H1 (cell line): ENCODE results near the gene VEGFC. TPM values are rescaled to one million over a fixed set of nuclear protein-coding genes. Genes with fewer than 3 reads are reported as not detected.

Experiments
- CBX8 ChIP-seq: fragments of 300-800, 300-1000 bp; sonication (generic); IDR thresholded peaks from 2 replicates; pipeline ENCODE4 v1.7.1; 2016; ENCODE audit warnings: low read depth, low read length, borderline replicate concordance
- KDM1A ChIP-seq: fragments of 200-600, 300-600 bp; sonication (generic); IDR thresholded peaks from 2 replicates; pipeline ENCODE4 v1.7.1; 2016; ENCODE audit warnings: mild to moderate bottlenecking, low read length, borderline replicate concordance
- KDM4A ChIP-seq: IDR thresholded peaks from one replicate; pipeline ENCODE4 v1.7.1; 2012; ENCODE audit warnings: low read depth, mild to moderate bottlenecking, moderate library complexity, low read length, inconsistent platforms; ENCODE audit not compliant: severe bottlenecking
- KDM5A ChIP-seq: fragments of 200-600 bp; IDR thresholded peaks from 2 replicates; pipeline ENCODE4 v1.7.1; 2012; ENCODE audit warnings: mild to moderate bottlenecking, low read length, inconsistent platforms, mixed read lengths
- RAD21 ChIP-seq, 2 experiments: IDR thresholded peaks in 1 of 2; conservative IDR thresholded peaks in 1 of 2; 2 replicates each; pipeline ENCODE4 v1.6.1; 2011; ENCODE audit warnings: low read depth in 2 of 2, low read length in 2 of 2, improper control_type of control experiment in 1 of 2, inconsistent platforms in 1 of 2, mild to moderate bottlenecking in 1 of 2, moderate library complexity in 1 of 2
- YY1 ChIP-seq: IDR thresholded peaks from 2 replicates; pipeline ENCODE4 v1.6.1; 2011; ENCODE audit warnings: low read depth, mild to moderate bottlenecking, low read length
- polyA plus RNA-seq, 7 experiments: library from polyadenylated mRNA; depleted of rRNA in 3 of 7; stranded (reverse) in 5 of 7; unstranded in 2 of 7; fragments of >200 nt in 5 of 7; fragments of 200-250 nt in 2 of 7; gene quantifications; 1 replicate in 5 of 7; 2 replicates in 1 of 7; 4 replicates in 1 of 7; pipeline versions ENCODE4 v1.2.1 to v1.2.3, GENCODE V29; 2011 to 2013; ENCODE audit warnings: missing spikeins in 2 of 7, mixed read lengths in 2 of 7
- total RNA-seq: library from RNA; stranded (reverse); fragmentation: NEBNext Ultra II Directional; extraction: Animal tissue kit (Norgen Biotek cat#: 25700); gene quantifications from 2 replicates; pipeline ENCODE4 v1.2.1, GENCODE V29; 2021
- TF ChIP-seq, protein P1 (sequence below): fragments of 300-600 bp; sonication (generic); IDR thresholded peaks from 2 replicates; pipeline ENCODE4 v1.7.1; 2012; ENCODE audit warnings: low read length, moderate library complexity, mild to moderate bottlenecking, inconsistent platforms; ENCODE audit not compliant: insufficient replicate concordance
- TF ChIP-seq, protein P2 (sequence below): IDR thresholded peaks from 2 replicates; pipeline ENCODE4 v1.6.1; 2012; ENCODE audit warnings: inconsistent platforms

Gene VEGFC
- total and polyA plus RNA-seq, 2 of the 8 experiments (the other 6 are each of a cell fraction or from before 2014, with no cell fraction given) = 0.53 to 1.4 TPM

DNA sequence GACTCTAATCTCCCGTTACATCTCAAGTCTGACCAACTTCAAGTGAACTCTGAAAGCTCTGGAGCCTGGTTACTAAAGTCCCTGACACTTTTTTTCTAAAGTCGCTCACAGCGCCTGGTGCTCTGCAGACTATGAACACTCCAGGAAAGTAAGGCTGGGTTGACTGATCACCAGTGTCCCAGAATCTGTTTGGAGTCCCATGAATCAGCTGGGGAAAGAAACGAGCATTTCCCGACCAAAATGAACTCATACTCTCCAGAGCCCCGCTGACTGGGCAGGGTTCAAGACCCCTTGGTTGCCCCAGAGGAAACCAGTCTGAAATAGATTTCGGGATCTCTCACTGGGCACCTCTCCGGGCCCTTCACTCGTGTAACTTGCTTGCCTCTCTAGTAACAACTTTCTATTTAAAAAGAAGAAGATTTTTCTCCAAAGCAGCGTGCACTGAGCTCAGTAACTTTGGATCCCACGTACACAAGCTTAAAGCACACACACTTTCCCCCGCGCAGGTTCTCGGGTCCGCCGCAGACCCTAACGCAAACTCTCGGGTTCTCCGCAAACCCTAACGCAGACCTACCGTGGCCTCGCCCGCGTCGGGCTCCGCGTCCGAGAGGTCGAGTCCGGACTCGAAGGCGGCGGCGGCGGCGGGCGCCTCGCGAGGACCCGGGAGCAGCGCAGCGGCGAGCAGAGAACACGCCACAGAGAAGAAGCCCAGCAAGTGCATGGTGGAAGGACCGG, 964 bp downstream of the VEGFC start (continued):
- TF ChIP-seq, protein P1, sequence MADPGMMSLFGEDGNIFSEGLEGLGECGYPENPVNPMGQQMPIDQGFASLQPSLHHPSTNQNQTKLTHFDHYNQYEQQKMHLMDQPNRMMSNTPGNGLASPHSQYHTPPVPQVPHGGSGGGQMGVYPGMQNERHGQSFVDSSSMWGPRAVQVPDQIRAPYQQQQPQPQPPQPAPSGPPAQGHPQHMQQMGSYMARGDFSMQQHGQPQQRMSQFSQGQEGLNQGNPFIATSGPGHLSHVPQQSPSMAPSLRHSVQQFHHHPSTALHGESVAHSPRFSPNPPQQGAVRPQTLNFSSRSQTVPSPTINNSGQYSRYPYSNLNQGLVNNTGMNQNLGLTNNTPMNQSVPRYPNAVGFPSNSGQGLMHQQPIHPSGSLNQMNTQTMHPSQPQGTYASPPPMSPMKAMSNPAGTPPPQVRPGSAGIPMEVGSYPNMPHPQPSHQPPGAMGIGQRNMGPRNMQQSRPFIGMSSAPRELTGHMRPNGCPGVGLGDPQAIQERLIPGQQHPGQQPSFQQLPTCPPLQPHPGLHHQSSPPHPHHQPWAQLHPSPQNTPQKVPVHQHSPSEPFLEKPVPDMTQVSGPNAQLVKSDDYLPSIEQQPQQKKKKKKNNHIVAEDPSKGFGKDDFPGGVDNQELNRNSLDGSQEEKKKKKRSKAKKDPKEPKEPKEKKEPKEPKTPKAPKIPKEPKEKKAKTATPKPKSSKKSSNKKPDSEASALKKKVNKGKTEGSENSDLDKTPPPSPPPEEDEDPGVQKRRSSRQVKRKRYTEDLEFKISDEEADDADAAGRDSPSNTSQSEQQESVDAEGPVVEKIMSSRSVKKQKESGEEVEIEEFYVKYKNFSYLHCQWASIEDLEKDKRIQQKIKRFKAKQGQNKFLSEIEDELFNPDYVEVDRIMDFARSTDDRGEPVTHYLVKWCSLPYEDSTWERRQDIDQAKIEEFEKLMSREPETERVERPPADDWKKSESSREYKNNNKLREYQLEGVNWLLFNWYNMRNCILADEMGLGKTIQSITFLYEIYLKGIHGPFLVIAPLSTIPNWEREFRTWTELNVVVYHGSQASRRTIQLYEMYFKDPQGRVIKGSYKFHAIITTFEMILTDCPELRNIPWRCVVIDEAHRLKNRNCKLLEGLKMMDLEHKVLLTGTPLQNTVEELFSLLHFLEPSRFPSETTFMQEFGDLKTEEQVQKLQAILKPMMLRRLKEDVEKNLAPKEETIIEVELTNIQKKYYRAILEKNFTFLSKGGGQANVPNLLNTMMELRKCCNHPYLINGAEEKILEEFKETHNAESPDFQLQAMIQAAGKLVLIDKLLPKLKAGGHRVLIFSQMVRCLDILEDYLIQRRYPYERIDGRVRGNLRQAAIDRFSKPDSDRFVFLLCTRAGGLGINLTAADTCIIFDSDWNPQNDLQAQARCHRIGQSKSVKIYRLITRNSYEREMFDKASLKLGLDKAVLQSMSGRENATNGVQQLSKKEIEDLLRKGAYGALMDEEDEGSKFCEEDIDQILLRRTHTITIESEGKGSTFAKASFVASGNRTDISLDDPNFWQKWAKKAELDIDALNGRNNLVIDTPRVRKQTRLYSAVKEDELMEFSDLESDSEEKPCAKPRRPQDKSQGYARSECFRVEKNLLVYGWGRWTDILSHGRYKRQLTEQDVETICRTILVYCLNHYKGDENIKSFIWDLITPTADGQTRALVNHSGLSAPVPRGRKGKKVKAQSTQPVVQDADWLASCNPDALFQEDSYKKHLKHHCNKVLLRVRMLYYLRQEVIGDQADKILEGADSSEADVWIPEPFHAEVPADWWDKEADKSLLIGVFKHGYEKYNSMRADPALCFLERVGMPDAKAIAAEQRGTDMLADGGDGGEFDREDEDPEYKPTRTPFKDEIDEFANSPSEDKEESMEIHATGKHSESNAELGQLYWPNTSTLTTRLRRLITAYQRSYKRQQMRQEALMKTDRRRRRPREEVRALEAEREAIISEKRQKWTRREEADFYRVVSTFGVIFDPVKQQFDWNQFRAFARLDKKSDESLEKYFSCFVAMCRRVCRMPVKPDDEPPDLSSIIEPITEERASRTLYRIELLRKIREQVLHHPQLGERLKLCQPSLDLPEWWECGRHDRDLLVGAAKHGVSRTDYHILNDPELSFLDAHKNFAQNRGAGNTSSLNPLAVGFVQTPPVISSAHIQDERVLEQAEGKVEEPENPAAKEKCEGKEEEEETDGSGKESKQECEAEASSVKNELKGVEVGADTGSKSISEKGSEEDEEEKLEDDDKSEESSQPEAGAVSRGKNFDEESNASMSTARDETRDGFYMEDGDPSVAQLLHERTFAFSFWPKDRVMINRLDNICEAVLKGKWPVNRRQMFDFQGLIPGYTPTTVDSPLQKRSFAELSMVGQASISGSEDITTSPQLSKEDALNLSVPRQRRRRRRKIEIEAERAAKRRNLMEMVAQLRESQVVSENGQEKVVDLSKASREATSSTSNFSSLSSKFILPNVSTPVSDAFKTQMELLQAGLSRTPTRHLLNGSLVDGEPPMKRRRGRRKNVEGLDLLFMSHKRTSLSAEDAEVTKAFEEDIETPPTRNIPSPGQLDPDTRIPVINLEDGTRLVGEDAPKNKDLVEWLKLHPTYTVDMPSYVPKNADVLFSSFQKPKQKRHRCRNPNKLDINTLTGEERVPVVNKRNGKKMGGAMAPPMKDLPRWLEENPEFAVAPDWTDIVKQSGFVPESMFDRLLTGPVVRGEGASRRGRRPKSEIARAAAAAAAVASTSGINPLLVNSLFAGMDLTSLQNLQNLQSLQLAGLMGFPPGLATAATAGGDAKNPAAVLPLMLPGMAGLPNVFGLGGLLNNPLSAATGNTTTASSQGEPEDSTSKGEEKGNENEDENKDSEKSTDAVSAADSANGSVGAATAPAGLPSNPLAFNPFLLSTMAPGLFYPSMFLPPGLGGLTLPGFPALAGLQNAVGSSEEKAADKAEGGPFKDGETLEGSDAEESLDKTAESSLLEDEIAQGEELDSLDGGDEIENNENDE = no peak
- peak; percentile 53; the same call in 1 of the 2 replicates for TF ChIP-seq KDM1A
- no peak for TF ChIP-seq KDM5A
- TF ChIP-seq KDM4A = peak; percentile 54
- TF ChIP-seq, protein P2, sequence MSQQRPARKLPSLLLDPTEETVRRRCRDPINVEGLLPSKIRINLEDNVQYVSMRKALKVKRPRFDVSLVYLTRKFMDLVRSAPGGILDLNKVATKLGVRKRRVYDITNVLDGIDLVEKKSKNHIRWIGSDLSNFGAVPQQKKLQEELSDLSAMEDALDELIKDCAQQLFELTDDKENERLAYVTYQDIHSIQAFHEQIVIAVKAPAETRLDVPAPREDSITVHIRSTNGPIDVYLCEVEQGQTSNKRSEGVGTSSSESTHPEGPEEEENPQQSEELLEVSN = 0 out of 2 replicates have a peak, but pooled peaks have one; percentile 9
- TF ChIP-seq YY1 = no peak
- no peak for TF ChIP-seq RAD21 (IDR thresholded peaks at IDR 0.05 in 1 of 2, conservative IDR thresholded peaks at IDR 0.05 in 1 of 2; ENCODE audit: low read depth in 2 of 2, low read length in 2 of 2)
- TF ChIP-seq CBX8 = no peak
